ENCODE measurements around the gene GPR161.

GRCh38 chr1:168064216-168064615 is 72.5 kb downstream of the GPR161 start:
- TF ChIP-seq, protein P1, sequence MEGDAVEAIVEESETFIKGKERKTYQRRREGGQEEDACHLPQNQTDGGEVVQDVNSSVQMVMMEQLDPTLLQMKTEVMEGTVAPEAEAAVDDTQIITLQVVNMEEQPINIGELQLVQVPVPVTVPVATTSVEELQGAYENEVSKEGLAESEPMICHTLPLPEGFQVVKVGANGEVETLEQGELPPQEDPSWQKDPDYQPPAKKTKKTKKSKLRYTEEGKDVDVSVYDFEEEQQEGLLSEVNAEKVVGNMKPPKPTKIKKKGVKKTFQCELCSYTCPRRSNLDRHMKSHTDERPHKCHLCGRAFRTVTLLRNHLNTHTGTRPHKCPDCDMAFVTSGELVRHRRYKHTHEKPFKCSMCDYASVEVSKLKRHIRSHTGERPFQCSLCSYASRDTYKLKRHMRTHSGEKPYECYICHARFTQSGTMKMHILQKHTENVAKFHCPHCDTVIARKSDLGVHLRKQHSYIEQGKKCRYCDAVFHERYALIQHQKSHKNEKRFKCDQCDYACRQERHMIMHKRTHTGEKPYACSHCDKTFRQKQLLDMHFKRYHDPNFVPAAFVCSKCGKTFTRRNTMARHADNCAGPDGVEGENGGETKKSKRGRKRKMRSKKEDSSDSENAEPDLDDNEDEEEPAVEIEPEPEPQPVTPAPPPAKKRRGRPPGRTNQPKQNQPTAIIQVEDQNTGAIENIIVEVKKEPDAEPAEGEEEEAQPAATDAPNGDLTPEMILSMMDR (IDR thresholded peaks at IDR 0.05) = no peak
- TF ChIP-seq ZFX (IDR thresholded peaks at IDR 0.05; ENCODE audit: borderline replicate concordance) = no peak

Measured in 22Rv1 (cell line).